HG03064 (cell line): Measurements from ENCODE around the gene LAP3.
A peak's percentile ranks its signal among the peaks of the same experiment; 100 is the strongest.
"Not testable (repeated sequence)": the region's sequence is repeated elsewhere in the genome, so short reads cannot be mapped to it uniquely, and the experiment has no call there.

Experiments used
- ATAC-seq: cut with Tn5 transposase; IDR thresholded peaks from one replicate; pipeline ENCODE4 v1.9.1; 2021; ENCODE audit warnings: low read depth; ENCODE audit not compliant: unreplicated experiment

LAP3 gene

GRCh38 chr4:17561195-17561909 lies 15.6 kb upstream of the LAP3 start:
- no peak for ATAC-seq

- no peak for ATAC-seq
Observed at GRCh38 chr4:17562157-17562556, 14.8 kb upstream of the LAP3 start.

GRCh38 chr4:17565846-17566245 lies 11.2 kb upstream of the LAP3 start:
- ATAC-seq: no peak

- ATAC-seq: no peak
Observed at GRCh38 chr4:17567271-17567670, 9.7 kb upstream of the LAP3 start.

GRCh38 chr4:17574206-17574605 lies 2.8 kb upstream of the LAP3 start:
- ATAC-seq: no peak

DNA sequence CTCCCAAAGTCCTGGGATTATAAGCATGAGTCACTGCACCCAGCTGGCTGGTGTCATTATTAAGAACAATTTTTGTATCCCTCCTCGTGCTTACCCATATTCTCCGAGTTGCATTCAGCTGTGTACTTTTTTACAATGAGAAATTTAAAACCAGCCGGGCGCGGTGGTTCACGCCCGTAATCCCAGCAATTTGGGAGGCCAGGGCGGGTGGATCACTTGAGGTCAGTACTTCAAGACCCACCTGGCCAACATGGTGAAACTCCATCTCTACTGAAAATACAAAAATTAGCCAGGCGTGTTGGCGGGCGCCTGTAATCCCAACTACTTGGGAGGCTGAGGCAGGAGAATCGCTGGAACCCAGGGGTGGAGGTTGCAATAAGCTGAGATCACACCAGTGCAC lies 1.8 kb upstream of the LAP3 start:
- not testable (repeated sequence) for ATAC-seq

GRCh38 chr4:17577665-17578481 lies 875 bp downstream of the LAP3 start:
- peak; percentile 12 for ATAC-seq

DNA sequence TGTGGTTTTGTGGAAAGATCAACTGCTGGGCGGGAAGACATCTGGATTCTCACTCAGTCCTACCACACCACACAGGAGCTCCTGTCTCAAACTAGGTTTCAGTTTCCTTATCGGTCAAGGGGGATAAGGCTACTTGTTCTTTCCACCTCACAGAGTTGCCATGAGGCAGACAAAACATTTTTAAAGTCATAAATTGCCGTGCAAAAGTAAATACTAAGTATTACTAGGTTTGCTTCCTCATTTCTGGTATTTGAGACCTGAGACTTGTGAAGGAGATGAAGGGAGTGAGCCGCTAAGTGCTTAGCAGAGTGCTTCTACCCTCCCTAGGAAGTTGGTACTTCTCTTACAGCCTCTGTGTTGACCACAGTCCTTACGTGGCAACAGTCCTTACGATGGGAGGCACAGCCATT lies 1.5 kb downstream of the LAP3 start:
- peak; percentile 25 for ATAC-seq

DNA sequence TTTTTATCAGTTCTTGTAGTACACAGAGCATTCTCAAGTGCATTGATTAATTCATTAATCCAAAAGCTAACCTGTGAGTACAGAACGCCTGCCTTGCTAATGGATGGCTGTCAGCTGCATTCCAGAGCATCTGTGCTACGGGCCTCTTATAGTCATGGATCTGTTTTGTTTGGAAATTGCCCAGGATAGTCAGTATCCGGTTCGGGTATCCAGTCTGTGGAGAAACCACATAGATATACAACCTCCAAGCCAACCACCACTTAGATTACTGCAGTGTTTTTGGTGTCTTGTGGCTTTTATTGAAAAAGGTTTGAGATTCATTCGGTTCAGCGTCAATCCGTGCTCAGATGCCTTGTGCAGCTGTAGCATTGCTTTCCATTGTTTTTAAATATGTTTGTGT lies 4.0 kb downstream of the LAP3 start:
- ATAC-seq: no peak

DNA sequence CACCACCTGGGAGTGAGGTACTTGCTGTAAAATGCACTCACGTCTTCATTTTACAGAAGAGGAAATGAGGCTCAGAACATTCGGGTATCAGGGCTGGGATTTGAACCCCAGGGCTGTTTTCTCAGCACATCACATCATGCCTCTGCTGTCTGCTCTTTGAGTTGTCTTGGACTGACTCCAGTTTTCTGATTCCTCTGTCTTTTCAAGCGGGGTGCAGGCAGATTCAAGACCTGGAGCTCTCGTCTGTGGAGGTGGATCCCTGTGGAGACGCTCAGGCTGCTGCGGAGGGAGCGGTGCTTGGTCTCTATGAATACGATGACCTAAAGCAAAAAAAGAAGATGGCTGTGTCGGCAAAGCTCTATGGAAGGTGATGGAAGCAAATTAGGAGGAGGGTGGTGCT lies 6.3 kb downstream of the LAP3 start:
- no peak for ATAC-seq

DNA sequence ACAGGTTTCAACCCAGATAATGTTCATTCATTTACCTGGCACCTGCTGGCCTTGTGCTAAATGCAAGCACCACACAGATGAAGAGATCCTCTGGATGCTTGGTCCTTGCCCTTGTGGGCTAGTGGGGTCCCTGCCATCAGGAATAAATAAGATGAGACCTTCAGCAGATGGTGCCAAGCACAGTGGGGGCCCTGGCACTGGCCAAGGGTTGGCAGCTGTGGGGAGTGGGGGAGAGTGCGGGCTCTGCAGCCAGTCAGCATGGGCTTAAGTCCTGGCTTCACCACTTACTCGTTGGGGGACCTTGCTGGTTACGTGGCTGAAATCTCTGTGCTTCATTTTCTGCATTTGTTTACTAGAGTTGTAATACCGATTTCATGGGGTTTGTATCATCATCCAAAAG lies 6.9 kb downstream of the LAP3 start:
- ATAC-seq: no peak

DNA sequence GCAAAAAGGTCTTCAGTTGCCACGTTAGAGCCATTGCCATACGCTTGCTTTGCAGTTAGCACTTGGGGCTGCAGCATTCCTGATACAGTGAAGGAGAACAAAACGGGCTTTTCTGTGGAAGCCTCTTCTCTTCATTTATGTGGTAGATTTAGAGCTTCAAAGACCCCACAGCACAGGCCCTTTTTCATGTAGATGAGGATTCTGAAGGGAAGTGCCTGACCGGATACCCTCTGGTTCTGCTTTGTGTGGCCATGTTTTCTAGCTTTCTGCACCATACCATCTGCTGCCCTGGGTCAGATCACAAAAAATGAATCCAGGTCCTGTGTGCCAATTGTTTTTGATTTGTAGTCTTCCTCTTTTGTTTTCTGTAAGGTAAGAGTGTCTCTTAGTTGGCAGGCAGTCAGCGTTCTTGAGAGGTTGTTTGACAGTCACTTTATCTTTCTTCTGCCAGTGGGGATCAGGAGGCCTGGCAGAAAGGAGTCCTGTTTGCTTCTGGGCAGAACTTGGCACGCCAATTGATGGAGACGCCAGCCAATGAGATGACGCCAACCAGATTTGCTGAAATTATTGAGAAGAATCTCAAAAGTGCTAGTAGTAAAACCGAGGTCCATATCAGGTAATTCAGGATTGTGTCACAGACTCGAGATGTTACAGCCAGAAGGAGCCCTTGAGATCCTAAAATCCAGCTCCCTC lies 7.7 kb downstream of the LAP3 start:
- no peak for ATAC-seq

GRCh38 chr4:17587094-17587822 lies 10.3 kb downstream of the LAP3 start:
- ATAC-seq: no peak

DNA sequence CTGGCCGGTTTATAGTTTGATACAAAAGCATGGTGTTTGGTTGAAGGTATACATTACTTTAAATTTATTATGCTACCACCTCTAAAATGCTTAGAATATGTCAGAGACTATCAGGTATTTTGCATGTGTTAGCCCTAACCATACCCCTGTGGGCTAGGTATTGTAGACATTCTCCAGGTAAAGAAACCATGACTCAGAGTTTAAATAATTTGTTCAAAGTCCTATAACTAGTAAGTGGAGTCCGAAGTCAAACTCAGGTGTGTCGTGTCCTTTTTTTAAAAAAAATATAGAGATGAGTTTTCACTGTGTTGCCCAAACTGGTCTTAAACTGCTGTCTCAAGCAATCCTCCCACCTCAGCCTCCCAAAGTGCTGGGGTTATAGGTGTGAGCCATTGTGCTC lies 12.4 kb downstream of the LAP3 start:
- no peak for ATAC-seq

GRCh38 chr4:17595471-17596005 lies 18.5 kb downstream of the LAP3 start:
- peak; percentile 80 for ATAC-seq

- ATAC-seq: no peak
Observed at GRCh38 chr4:17597517-17597916, 20.5 kb downstream of the LAP3 start.

- no peak for ATAC-seq
Observed at GRCh38 chr4:17599826-17600225, 22.8 kb downstream of the LAP3 start.

GRCh38 chr4:17605236-17605635 lies 28.2 kb downstream of the LAP3 start:
- no peak for ATAC-seq

DNA sequence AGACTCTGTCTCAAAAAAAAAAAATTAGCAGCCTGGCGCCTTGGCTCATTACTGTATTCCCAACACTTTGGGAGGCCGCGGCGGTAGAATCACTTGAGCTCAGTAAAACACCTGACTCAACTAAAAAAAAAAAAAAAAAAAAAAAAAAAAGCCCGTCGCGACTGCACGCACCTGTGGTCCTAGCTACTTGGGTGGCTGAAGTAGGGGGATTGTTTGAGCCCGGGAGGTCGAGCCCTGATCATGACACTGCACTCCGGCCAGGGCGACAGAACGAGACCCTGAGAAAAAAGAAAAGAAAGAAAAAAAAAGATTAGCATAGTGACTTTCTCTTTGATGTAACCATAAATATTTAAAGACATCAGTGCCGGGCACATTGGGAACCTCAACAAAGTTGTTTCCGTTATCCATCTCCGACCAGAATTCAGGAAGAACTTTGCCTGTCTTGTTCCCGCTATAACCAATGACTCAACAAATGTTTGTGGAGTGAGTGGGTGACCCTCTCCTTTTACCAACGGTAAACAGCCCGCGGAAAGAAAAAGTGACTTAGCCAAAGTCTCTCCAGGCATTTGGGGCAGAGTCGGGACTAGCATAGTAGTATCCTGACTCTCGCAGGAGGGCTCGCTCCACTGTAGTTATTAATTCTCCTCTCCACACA lies 36.9 kb downstream of the LAP3 start:
- peak; percentile 40 for ATAC-seq
